ENCODE data around the gene ZNF497.

GRCh38 chr19:58394821-58395219, 32.3 kb upstream of the ZNF497 start:
- no peak for TF ChIP-seq CTCF (IDR thresholded peaks at IDR 0.05)
- no peak for TF ChIP-seq POLR2A (IDR thresholded peaks at IDR 0.05)

Measured in lower leg skin (tissue), 3 donors.